ENCODE measurements around the gene ALDH4A1.

The ALDH4A1 gene

GRCh38 chr1:18940303-18941020, 38.1 kb upstream of the ALDH4A1 start:
- H3K4me3 ChIP-seq (ENCODE audit: low read depth, low read length), result no peak overlapping the region
- no peak for DNase-seq (ENCODE audit: low read depth)

- H3K4me3 ChIP-seq (ENCODE audit: low read depth, low read length), result no peak overlapping the region
- DNase-seq (ENCODE audit: low read depth), result no peak
Observed at GRCh38 chr1:18939398-18940302, 37.3 kb upstream of the ALDH4A1 start.

- DNase-seq (ENCODE audit: low read depth), result no peak
- H3K4me3 ChIP-seq (ENCODE audit: low read depth, low read length), result no peak overlapping the region
Observed at GRCh38 chr1:18938707-18939070, 36.3 kb upstream of the ALDH4A1 start.

- DNase-seq (ENCODE audit: low read depth), result no peak
- H3K4me3 ChIP-seq (ENCODE audit: low read depth, low read length), result no peak overlapping the region
Observed at GRCh38 chr1:18938008-18938706, 35.8 kb upstream of the ALDH4A1 start.

GRCh38 chr1:18937539-18937938, 35.2 kb upstream of the ALDH4A1 start:
- no peak for DNase-seq (ENCODE audit: low read depth)
- no peak overlapping the region for H3K4me3 ChIP-seq (ENCODE audit: low read depth, low read length)

GRCh38 chr1:18936814-18937481, 34.6 kb upstream of the ALDH4A1 start:
- H3K4me3 ChIP-seq (ENCODE audit: low read depth, low read length), result no peak overlapping the region
- DNase-seq (ENCODE audit: low read depth), result no peak

- DNase-seq (ENCODE audit: low read depth), result no peak
- H3K4me3 ChIP-seq (ENCODE audit: low read depth, low read length), result no peak overlapping the region
Observed at GRCh38 chr1:18936471-18936813, 34.1 kb upstream of the ALDH4A1 start.

GRCh38 chr1:18934205-18935000, 32.0 kb upstream of the ALDH4A1 start:
- DNase-seq (ENCODE audit: low read depth), result no peak
- no peak overlapping the region for H3K4me3 ChIP-seq (ENCODE audit: low read depth, low read length)

- H3K4me3 ChIP-seq (ENCODE audit: low read depth, low read length), result no peak overlapping the region
- DNase-seq (ENCODE audit: low read depth), result no peak
Observed at GRCh38 chr1:18932879-18933278, 30.5 kb upstream of the ALDH4A1 start.

GRCh38 chr1:18932387-18932786, 30.0 kb upstream of the ALDH4A1 start:
- no peak overlapping the region for H3K4me3 ChIP-seq (ENCODE audit: low read depth, low read length)
- DNase-seq (ENCODE audit: low read depth), result no peak

GRCh38 chr1:18931730-18932129, 29.4 kb upstream of the ALDH4A1 start:
- H3K4me3 ChIP-seq (ENCODE audit: low read depth, low read length), result no peak overlapping the region
- no peak for DNase-seq (ENCODE audit: low read depth)

GRCh38 chr1:18929686-18930085, 27.3 kb upstream of the ALDH4A1 start:
- no peak for DNase-seq (ENCODE audit: low read depth)

GRCh38 chr1:18928985-18929384, 26.6 kb upstream of the ALDH4A1 start:
- H3K4me3 ChIP-seq (ENCODE audit: low read depth, low read length), result no peak overlapping the region
- no peak for DNase-seq (ENCODE audit: low read depth)

More at GRCh38 chr1:18929686-18930085, 27.3 kb upstream of the ALDH4A1 start:
- H3K4me3 ChIP-seq (ENCODE audit: low read depth, low read length), result no peak overlapping the region

- no peak for DNase-seq (ENCODE audit: low read depth)
- no peak overlapping the region for H3K4me3 ChIP-seq (ENCODE audit: low read depth, low read length)
Observed at GRCh38 chr1:18928406-18928805, 26.1 kb upstream of the ALDH4A1 start.

GRCh38 chr1:18927654-18928272, 25.4 kb upstream of the ALDH4A1 start:
- H3K4me3 ChIP-seq (ENCODE audit: low read depth, low read length), result no peak overlapping the region
- DNase-seq (ENCODE audit: low read depth), result no peak

GRCh38 chr1:18927082-18927653, 24.8 kb upstream of the ALDH4A1 start:
- H3K4me3 ChIP-seq (ENCODE audit: low read depth, low read length), result no peak overlapping the region
- DNase-seq (ENCODE audit: low read depth), result no peak

- no peak overlapping the region for H3K4me3 ChIP-seq (ENCODE audit: low read depth, low read length)
- peak; percentile 72 for DNase-seq (ENCODE audit: low read depth)
Observed at GRCh38 chr1:18926315-18927081, 24.1 kb upstream of the ALDH4A1 start.

GRCh38 chr1:18925279-18925678, 22.9 kb upstream of the ALDH4A1 start:
- no peak for DNase-seq (ENCODE audit: low read depth)
- no peak overlapping the region for H3K4me3 ChIP-seq (ENCODE audit: low read depth, low read length)

Measured in skeletal muscle cell (primary cell).